ENCODE data around the gene XRCC5.

- TF ChIP-seq CTCF (IDR thresholded peaks at IDR 0.05) (no peak), POLR2A (IDR thresholded peaks at IDR 0.05) (no peak)
Measured at GRCh38 chr2:216132585-216132984, 23.4 kb downstream of the XRCC5 start.
